ENCODE measurements around the gene CHAT.

CHAT gene

DNA sequence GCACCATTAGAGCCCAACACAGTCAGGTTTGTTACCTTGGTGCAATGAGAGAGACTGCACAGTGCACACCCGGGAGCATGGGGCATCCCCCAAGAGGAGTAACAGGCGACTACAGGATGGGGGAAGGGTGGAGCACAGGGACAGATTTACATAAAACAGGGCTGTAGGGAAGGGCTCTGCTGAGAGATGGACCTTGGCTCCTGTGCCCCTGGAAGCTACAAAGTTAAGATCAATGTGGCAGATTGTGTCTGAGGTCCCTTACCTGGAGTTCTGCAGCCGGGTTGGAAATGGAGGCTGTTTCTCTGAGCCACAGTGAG, 17.4 kb upstream of the CHAT start:
- TF ChIP-seq, protein P1, sequence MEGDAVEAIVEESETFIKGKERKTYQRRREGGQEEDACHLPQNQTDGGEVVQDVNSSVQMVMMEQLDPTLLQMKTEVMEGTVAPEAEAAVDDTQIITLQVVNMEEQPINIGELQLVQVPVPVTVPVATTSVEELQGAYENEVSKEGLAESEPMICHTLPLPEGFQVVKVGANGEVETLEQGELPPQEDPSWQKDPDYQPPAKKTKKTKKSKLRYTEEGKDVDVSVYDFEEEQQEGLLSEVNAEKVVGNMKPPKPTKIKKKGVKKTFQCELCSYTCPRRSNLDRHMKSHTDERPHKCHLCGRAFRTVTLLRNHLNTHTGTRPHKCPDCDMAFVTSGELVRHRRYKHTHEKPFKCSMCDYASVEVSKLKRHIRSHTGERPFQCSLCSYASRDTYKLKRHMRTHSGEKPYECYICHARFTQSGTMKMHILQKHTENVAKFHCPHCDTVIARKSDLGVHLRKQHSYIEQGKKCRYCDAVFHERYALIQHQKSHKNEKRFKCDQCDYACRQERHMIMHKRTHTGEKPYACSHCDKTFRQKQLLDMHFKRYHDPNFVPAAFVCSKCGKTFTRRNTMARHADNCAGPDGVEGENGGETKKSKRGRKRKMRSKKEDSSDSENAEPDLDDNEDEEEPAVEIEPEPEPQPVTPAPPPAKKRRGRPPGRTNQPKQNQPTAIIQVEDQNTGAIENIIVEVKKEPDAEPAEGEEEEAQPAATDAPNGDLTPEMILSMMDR (IDR thresholded peaks at IDR 0.05; ENCODE audit: control insufficient read depth, extremely low read depth, insufficient read depth): no peak
- DNase-seq (ENCODE audit: low read depth): no peak
- H3K4me3 ChIP-seq (ENCODE audit: low read depth, low read length): no peak overlapping the region

DNA sequence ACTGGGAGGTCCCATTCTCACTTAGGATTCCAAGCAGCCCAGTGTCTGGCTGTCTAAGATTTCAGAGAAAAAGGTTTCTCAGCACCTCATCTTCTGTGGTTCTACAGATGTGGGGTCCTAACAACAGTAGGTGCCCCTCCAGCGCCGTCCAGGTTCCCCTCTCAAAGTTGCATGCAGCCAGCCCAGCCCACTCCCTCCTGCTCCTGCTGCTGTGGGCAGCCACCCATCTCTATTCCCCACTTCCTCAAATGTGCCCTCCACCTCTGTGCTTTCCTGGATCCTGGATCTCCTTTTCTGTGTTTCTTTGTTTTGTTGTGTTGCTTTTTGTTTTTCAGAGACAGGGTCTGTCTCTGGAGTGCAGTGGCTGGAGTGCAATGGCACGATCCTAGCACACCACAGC, 17.0 kb upstream of the CHAT start:
- H3K4me3 ChIP-seq (ENCODE audit: low read depth, low read length): no peak overlapping the region
- DNase-seq (ENCODE audit: low read depth): no peak
- TF ChIP-seq, protein P1 (IDR thresholded peaks at IDR 0.05; ENCODE audit: control insufficient read depth, extremely low read depth, insufficient read depth): no peak

DNA sequence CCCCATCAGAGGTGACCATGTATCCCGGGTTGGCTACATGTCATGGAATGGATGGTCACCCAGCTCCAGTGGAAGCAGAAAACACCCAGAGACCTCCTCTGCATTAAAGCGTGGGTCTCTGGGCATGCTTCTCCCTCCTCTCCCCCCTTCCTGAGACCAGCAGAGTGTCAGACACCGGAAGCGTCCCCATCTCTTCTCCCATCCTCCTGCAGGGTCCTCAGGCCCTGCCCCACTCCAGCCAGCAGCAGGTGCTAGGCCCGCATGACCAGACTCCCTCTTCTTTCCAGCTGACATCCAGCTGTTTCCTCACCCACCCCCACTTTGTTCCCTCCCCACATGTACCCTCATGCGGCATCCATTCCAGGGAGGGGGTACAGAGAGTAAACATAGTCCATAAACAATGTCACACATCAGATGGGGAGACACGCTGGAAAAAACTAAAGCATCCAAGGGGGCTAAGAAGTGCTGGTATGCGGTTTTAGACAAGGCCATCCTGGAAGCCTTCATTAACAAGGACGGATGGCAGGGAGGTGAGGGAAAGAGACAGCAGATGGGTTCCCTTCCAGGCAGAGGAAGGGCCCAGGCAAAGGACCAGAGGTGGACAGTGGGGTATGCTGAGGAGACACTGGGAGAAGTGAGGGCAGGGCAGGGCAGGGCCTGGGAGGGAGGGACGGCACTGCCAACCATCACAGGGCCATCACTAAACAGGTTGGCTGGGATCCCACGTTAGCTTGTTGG, 16.2 kb upstream of the CHAT start:
- no peak overlapping the region for H3K4me3 ChIP-seq (ENCODE audit: low read depth, low read length)
- no peak for DNase-seq (ENCODE audit: low read depth)
- TF ChIP-seq, protein P1 (IDR thresholded peaks at IDR 0.05; ENCODE audit: control insufficient read depth, extremely low read depth, insufficient read depth): no peak

DNA sequence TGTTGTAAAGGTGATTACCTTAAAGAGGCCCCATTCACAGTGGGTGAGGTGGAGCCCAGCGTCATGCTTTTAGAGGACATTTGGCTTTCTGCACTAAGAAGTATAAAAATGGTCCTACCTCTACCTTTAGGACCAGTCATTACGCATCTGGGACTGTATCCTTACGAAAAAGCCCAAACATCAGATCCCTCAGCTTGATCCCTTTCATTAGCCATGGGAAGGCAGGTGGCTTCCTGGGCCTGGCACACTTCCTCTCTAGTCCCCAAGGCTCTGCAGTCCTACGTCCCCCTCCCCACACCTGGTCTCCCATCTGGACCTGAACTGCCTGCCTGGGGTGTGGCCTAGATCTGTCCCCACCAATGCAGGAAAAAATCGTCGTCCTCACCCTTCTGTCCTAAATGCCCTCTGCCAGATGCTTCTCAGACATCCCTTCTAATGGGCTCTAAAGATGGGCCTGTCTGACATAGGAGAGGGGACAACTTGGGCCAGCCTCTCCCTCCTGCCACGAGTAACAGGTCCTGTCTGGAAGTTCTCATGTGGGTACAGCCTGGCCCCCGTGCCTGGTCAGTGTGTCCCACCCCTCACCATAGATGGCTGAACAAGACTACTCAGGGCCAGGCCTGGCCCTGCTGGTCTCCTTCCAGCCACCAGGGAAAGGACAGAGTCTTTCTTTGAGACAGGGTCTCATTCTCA, 15.5 kb upstream of the CHAT start:
- TF ChIP-seq, protein P1 (IDR thresholded peaks at IDR 0.05; ENCODE audit: control insufficient read depth, extremely low read depth, insufficient read depth): no peak
- DNase-seq (ENCODE audit: low read depth): no peak
- no peak overlapping the region for H3K4me3 ChIP-seq (ENCODE audit: low read depth, low read length)

DNA sequence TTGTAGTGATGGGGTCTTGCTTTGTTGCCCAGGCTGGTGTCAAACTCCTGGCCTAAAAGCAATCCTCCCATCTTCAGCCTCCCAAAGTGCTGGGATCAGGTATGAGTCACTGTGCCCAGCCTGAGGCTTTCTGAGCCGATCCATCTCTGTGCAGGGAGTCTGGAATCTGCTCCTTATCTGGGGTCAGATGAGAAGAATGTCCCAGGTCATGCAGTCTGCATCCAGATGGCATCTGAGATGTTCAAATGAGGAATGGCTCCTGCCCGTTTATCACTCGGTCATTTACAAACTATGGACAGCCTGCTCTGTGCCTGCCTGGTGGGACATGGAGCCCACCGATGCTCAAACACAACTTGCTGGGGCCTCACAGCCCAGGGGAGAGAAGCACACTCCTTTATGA, 14.9 kb upstream of the CHAT start:
- no peak overlapping the region for H3K4me3 ChIP-seq (ENCODE audit: low read depth, low read length)
- no peak for DNase-seq (ENCODE audit: low read depth)
- TF ChIP-seq, protein P1 (IDR thresholded peaks at IDR 0.05; ENCODE audit: control insufficient read depth, extremely low read depth, insufficient read depth): no peak

DNA sequence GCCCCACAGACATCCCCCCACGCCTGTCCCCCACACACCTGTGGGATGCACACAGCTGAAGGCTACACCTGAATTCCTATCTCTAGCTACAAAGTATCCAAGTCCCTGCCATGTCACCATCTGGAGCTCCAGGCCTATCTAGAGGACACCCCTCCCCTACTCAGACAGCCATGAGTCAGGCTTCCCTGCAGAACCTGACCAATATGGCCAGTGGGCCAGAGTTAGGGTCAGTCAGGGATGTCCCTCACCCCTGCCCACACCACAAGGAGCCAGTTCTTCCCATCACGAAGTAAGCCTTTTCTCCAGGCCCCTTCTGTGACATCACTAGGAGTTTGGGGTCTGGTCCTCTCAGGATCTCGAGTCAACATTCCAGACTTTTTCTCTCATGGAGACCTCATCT, 14.3 kb upstream of the CHAT start:
- DNase-seq (ENCODE audit: low read depth): no peak

More for the DNA sequence above, 14.3 kb upstream of the CHAT start:
- TF ChIP-seq, protein P1 (IDR thresholded peaks at IDR 0.05; ENCODE audit: control insufficient read depth, extremely low read depth, insufficient read depth): no peak
- H3K4me3 ChIP-seq (ENCODE audit: low read depth, low read length): no peak overlapping the region

Data from LNCaP clone FGC (cell line).